WTC11 (cell line): Measurements from ENCODE around the gene NRXN3. TPM values are rescaled to one million over a fixed set of nuclear protein-coding genes. Genes with fewer than 3 reads are reported as not detected.

Experiments
- ATAC-seq: fragments of 200-7000 bp; cut with Tn5 transposase; 2 replicates; pipeline ENCODE4 v1.10.0; 2021; ENCODE audit warnings: mild to moderate bottlenecking, moderate library complexity
- CTCF ChIA-PET: fragments of 300-600 bp; sonication (Branson Sonifier 250); formaldehyde crosslinking; loops from one replicate; lab custom pipeline; 2021; ENCODE audit warnings: antibody characterized with exemption; lab: Charles Lee
- POLR2A ChIA-PET: fragments of 350-600 bp; sonication (Branson Sonifier 250); formaldehyde crosslinking; loops from one replicate; lab custom pipeline; 2021; ENCODE audit warnings: antibody characterized with exemption; lab: Charles Lee
- DNase-seq: peaks from one replicate; pipeline ENCODE4 v3.0.0; 2021; ENCODE audit warnings: low spot score
- H3K27ac Mint-ChIP-seq: 2 replicates; pipeline ENCODE4 v1.8.0; 2021; ENCODE audit warnings: mixed read lengths
- H3K27me3 Mint-ChIP-seq: 2 replicates; pipeline ENCODE4 v1.8.0; 2021; ENCODE audit warnings: low read depth, mild to moderate bottlenecking, moderate library complexity, mixed read lengths
- H3K36me3 Mint-ChIP-seq: 2 replicates; pipeline ENCODE4 v1.8.0; 2021; ENCODE audit warnings: mixed read lengths
- H3K4me1 Mint-ChIP-seq: 2 replicates; pipeline ENCODE4 v1.8.0; 2022; ENCODE audit warnings: mixed read lengths
- H3K4me3 Mint-ChIP-seq: 2 replicates; pipeline ENCODE4 v1.8.0; 2021; ENCODE audit warnings: mild to moderate bottlenecking, moderate library complexity, mixed read lengths
- H3K9me3 Mint-ChIP-seq: 2 replicates; pipeline ENCODE4 v1.8.0; 2021; ENCODE audit warnings: mixed read lengths
- CBFB ChIP-seq: sonication (generic); formaldehyde crosslinking; IDR thresholded peaks from 2 replicates; pipeline ENCODE4 v1.8.1; 2022; ENCODE audit warnings: mild to moderate bottlenecking, low read depth, missing genetic modification reagents
- ELF4 ChIP-seq: sonication (generic); formaldehyde crosslinking; IDR thresholded peaks from 2 replicates; pipeline ENCODE4 v1.8.1; 2022; ENCODE audit warnings: low read depth, mild to moderate bottlenecking, moderate library complexity, missing genetic modification reagents
- ETV6 ChIP-seq: sonication (generic); formaldehyde crosslinking; IDR thresholded peaks from 2 replicates; pipeline ENCODE4 v1.8.1; 2022; ENCODE audit warnings: mild to moderate bottlenecking, missing genetic modification reagents
- GTF2I ChIP-seq: fragments of 250-450 bp; sonication (Bioruptor Pico); conservative IDR thresholded peaks from 2 replicates; pipeline ENCODE4 v1.4.0; 2021; ENCODE audit warnings: mild to moderate bottlenecking
- KAT7 ChIP-seq: sonication (generic); formaldehyde crosslinking; IDR thresholded peaks from 2 replicates; pipeline ENCODE4 v1.8.1; 2023; ENCODE audit warnings: missing genetic modification reagents, mild to moderate bottlenecking, borderline replicate concordance
- MLX ChIP-seq: sonication (generic); formaldehyde crosslinking; IDR thresholded peaks from 2 replicates; pipeline ENCODE4 v1.8.1; 2023; ENCODE audit warnings: mild to moderate bottlenecking, missing genetic modification reagents, moderate library complexity
- MXD4 ChIP-seq: fragments of 250-450 bp; sonication (Bioruptor Pico); IDR thresholded peaks from 2 replicates; pipeline ENCODE4 v1.8.0; 2021; ENCODE audit warnings: mild to moderate bottlenecking, moderate library complexity, borderline replicate concordance
- NFATC4 ChIP-seq: fragments of 250-450 bp; sonication (Bioruptor Pico); IDR thresholded peaks from 2 replicates; pipeline ENCODE4 v1.9.0; 2021; ENCODE audit warnings: mild to moderate bottlenecking
- NFYB ChIP-seq: sonication (generic); formaldehyde crosslinking; conservative IDR thresholded peaks from 2 replicates; pipeline ENCODE4 v1.8.0; 2022; ENCODE audit warnings: low read depth, missing genetic modification reagents
- NR3C1 ChIP-seq: sonication (generic); formaldehyde crosslinking; conservative IDR thresholded peaks from 2 replicates; pipeline ENCODE4 v1.8.1; 2023; ENCODE audit warnings: low read depth, mild to moderate bottlenecking, missing genetic modification reagents
- RELA ChIP-seq: sonication (generic); formaldehyde crosslinking; IDR thresholded peaks from 2 replicates; pipeline ENCODE4 v1.8.1; 2022; ENCODE audit warnings: missing genetic modification reagents, mild to moderate bottlenecking, borderline replicate concordance
- SP1 ChIP-seq: sonication (generic); formaldehyde crosslinking; conservative IDR thresholded peaks from 2 replicates; pipeline ENCODE4 v1.8.1; 2022; ENCODE audit warnings: missing genetic modification reagents
- STAT6 ChIP-seq: sonication (generic); formaldehyde crosslinking; conservative IDR thresholded peaks from 2 replicates; pipeline ENCODE4 v1.8.1; 2023; ENCODE audit warnings: mild to moderate bottlenecking, low read depth, missing genetic modification reagents, moderate library complexity
- TCF7 ChIP-seq: sonication (generic); formaldehyde crosslinking; IDR thresholded peaks from 2 replicates; pipeline ENCODE4 v1.8.0; 2022; ENCODE audit warnings: mild to moderate bottlenecking, low read depth, missing genetic modification reagents, moderate library complexity
- TEAD4 ChIP-seq: sonication (generic); formaldehyde crosslinking; IDR thresholded peaks from 2 replicates; pipeline ENCODE4 v1.8.0; 2022; ENCODE audit warnings: mild to moderate bottlenecking, missing genetic modification reagents
- ZBTB21 ChIP-seq: sonication (generic); formaldehyde crosslinking; IDR thresholded peaks from 2 replicates; pipeline ENCODE4 v1.8.1; 2023; ENCODE audit warnings: mild to moderate bottlenecking, missing genetic modification reagents, borderline replicate concordance
- ZNF138 ChIP-seq: sonication (generic); formaldehyde crosslinking; conservative IDR thresholded peaks from 2 replicates; pipeline ENCODE4 v1.8.1; 2022; ENCODE audit warnings: mild to moderate bottlenecking, moderate library complexity, missing genetic modification reagents
- total RNA-seq: library from RNA; stranded (reverse); gene quantifications from 3 replicates; pipeline ENCODE4 v1.2.3, GENCODE V29; 2021
- TF ChIP-seq, protein P1 (sequence below): sonication (generic); formaldehyde crosslinking; IDR thresholded peaks from 2 replicates; pipeline ENCODE4 v1.8.1; 2022; ENCODE audit warnings: mild to moderate bottlenecking, moderate library complexity, missing genetic modification reagents
- TF ChIP-seq, protein P2 (sequence below): fragments of 250-450 bp; sonication (Bioruptor Pico); IDR thresholded peaks from 2 replicates; pipeline ENCODE4 v1.9.0; 2021; ENCODE audit warnings: mild to moderate bottlenecking, borderline replicate concordance

The NRXN3 gene
- total RNA-seq, 1 experiment from 2014 or later = 3.0 TPM

DNA sequence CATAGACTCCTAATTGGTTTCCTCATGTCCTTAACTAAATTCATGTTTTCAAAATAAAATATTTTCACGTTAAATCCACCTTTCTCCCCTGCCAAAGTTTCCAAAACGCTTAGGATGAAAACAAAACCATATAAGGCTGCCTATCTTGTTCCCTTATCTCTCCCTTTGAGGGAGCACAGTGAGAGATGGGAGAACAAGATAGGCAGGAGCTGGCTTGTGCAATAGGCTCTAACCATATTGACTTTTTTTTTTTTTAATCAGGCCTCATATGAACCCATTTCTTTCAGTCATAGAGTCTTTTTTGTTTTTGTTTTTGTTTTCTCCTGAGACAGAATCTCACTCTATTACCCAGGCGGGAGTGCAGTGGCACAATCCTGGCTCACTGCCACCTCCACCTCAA is 184.9 kb downstream of the NRXN3 start (continued):
- TF ChIP-seq STAT6 (CRISPR knock-in tag) = no peak

GRCh38 chr14:78356391-78356790 is 186.2 kb downstream of the NRXN3 start:
- peak; percentile 14 for DNase-seq
- TF ChIP-seq ZBTB21 (CRISPR knock-in tag) (no peak), KAT7 (CRISPR knock-in tag) (no peak)
- no peaks in the 10 kb centered on the region for H3K36me3 Mint-ChIP-seq
- no peak overlapping the region for H3K27ac Mint-ChIP-seq
- no peaks in the 10 kb centered on the region for H3K27me3 Mint-ChIP-seq
- ChIA-PET CTCF (interaction anchor here (1.0 to 1.2 kb wide), 2 partner anchors 210 to 334 kb away, joined by 3 to 4 read pairs; no protein-coding TSS in a partner anchor), POLR2A (no interaction called here)
- no peaks in the 10 kb centered on the region for H3K9me3 Mint-ChIP-seq
- no peak for ATAC-seq
- no peak overlapping the region for H3K4me3 Mint-ChIP-seq
- peaks cover 3% of the 10 kb centered on the region; the same call in 1 of the 2 replicates for H3K4me1 Mint-ChIP-seq

DNA sequence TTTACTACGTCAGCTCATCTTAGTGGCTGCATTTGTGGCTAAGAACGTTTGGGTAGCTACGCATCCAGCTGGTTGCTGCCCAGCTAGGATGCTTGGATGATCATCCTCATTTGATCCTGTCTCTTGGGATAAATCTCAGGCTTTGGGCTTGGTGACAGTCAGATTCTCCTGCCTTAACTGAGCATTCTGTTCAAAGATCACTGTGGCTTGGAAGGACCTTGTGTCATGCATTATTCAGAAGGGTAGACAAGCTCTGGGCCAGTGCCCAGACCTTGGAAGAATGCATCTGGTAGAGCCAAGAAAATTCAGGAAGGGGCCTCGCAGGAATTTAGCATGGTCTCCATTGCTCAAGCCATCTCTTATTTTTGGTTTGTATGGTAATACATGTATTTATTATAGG is 188.4 kb downstream of the NRXN3 start:
- Mint-ChIP-seq H3K27ac (no peak overlapping the region), H3K36me3 (no peaks in the 10 kb centered on the region), H3K27me3 (no peaks in the 10 kb centered on the region), H3K4me3 (no peak overlapping the region), H3K9me3 (no peaks in the 10 kb centered on the region), H3K4me1 (peaks cover 3% of the 10 kb centered on the region; the same call in 1 of the 2 replicates)
- DNase-seq (no peak), ATAC-seq (no peak)
- ChIA-PET POLR2A (no interaction called here), CTCF (no interaction called here)
- no peak for TF ChIP-seq ETV6 (CRISPR knock-in tag)
- TF ChIP-seq RELA (CRISPR knock-in tag) = no peak
- no peak for TF ChIP-seq STAT6 (CRISPR knock-in tag)

DNA sequence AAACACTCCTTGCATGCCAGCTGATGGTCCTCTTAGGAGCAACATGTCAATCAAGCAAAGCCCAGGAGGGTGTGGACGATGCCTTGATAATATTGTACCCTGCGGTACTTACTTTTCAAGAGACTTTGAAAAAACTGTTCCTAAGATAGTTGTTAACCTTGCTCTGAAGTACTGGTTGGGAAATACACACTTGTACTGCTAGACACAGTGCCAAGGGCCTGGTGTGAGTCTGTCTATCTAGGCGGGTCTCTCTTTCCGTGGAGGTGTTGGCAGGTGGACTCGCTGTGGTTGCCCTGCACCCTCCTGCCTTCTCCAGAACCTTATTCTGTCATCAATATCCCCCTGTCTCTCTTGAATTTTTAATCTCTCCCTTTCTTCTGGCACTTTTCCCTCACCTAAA is 189.4 kb downstream of the NRXN3 start:
- DNase-seq (no peak), ATAC-seq (no peak)
- Mint-ChIP-seq H3K4me1 (peaks cover 3% of the 10 kb centered on the region; the same call in 1 of the 2 replicates), H3K36me3 (no peaks in the 10 kb centered on the region), H3K9me3 (no peaks in the 10 kb centered on the region), H3K27me3 (no peaks in the 10 kb centered on the region; the same call in 1 of the 2 replicates), H3K27ac (no peak overlapping the region), H3K4me3 (no peak overlapping the region)
- ChIA-PET POLR2A (no interaction called here), CTCF (interaction anchor here (1.3 kb wide), 1 partner anchor 207 kb away, joined by 4 read pairs; no protein-coding TSS in a partner anchor)
- TF ChIP-seq CBFB (CRISPR knock-in tag) = no peak
- no peak for TF ChIP-seq RELA (CRISPR knock-in tag)
- no peak for TF ChIP-seq MXD4
- TF ChIP-seq NFATC4 = no peak
- no peak for TF ChIP-seq TEAD4 (CRISPR knock-in tag)
- no peak for TF ChIP-seq ZNF138
- no peak for TF ChIP-seq ELF4 (CRISPR knock-in tag)
- TF ChIP-seq, protein P1, sequence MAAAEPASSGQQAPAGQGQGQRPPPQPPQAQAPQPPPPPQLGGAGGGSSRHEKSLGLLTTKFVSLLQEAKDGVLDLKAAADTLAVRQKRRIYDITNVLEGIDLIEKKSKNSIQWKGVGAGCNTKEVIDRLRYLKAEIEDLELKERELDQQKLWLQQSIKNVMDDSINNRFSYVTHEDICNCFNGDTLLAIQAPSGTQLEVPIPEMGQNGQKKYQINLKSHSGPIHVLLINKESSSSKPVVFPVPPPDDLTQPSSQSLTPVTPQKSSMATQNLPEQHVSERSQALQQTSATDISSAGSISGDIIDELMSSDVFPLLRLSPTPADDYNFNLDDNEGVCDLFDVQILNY (CRISPR knock-in tag) = no peak
- no peak for TF ChIP-seq NFYB (CRISPR knock-in tag)
- no peak for TF ChIP-seq NR3C1 (CRISPR knock-in tag)
- TF ChIP-seq, protein P2, sequence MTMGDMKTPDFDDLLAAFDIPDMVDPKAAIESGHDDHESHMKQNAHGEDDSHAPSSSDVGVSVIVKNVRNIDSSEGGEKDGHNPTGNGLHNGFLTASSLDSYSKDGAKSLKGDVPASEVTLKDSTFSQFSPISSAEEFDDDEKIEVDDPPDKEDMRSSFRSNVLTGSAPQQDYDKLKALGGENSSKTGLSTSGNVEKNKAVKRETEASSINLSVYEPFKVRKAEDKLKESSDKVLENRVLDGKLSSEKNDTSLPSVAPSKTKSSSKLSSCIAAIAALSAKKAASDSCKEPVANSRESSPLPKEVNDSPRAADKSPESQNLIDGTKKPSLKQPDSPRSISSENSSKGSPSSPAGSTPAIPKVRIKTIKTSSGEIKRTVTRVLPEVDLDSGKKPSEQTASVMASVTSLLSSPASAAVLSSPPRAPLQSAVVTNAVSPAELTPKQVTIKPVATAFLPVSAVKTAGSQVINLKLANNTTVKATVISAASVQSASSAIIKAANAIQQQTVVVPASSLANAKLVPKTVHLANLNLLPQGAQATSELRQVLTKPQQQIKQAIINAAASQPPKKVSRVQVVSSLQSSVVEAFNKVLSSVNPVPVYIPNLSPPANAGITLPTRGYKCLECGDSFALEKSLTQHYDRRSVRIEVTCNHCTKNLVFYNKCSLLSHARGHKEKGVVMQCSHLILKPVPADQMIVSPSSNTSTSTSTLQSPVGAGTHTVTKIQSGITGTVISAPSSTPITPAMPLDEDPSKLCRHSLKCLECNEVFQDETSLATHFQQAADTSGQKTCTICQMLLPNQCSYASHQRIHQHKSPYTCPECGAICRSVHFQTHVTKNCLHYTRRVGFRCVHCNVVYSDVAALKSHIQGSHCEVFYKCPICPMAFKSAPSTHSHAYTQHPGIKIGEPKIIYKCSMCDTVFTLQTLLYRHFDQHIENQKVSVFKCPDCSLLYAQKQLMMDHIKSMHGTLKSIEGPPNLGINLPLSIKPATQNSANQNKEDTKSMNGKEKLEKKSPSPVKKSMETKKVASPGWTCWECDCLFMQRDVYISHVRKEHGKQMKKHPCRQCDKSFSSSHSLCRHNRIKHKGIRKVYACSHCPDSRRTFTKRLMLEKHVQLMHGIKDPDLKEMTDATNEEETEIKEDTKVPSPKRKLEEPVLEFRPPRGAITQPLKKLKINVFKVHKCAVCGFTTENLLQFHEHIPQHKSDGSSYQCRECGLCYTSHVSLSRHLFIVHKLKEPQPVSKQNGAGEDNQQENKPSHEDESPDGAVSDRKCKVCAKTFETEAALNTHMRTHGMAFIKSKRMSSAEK (CRISPR knock-in tag) = no peak
- TF ChIP-seq SP1 (CRISPR knock-in tag) = no peak
- TF ChIP-seq MLX = no peak
- no peak for TF ChIP-seq GTF2I (CRISPR knock-in tag)
- TF ChIP-seq TCF7 (CRISPR knock-in tag) = no peak
